HL-60 (cell line): Measurements from ENCODE around the gene P3H2.
A peak's percentile ranks its signal among the peaks of the same experiment; 100 is the strongest.

Experiments used
- DNase-seq, 2 experiments: peaks; one replicate each; pipeline ENCODE4 v3.0.0-alpha.2; 2010 to 2020; ENCODE audit warnings: low read depth in 1 of 2, low spot score in 1 of 2
- H3K27ac ChIP-seq: fragments of 250-450 bp; sonication (Bioruptor Pico); replicated peaks from 2 replicates; pipeline ENCODE4 v1.5.1; 2020; ENCODE audit warnings: mild to moderate bottlenecking, moderate library complexity
- H3K27me3 ChIP-seq: fragments of 250-450 bp; sonication (Bioruptor Pico); 2 replicates; pipeline ENCODE4 v1.5.1; 2021; ENCODE audit warnings: mild to moderate bottlenecking, moderate library complexity; ENCODE audit not compliant: insufficient read depth, poor library complexity, severe bottlenecking
- H3K4me3 ChIP-seq: replicated peaks from 2 replicates; pipeline ENCODE4 v1.5.1; 2011; ENCODE audit warnings: mild to moderate bottlenecking, control low read depth, low read length; ENCODE audit not compliant: insufficient read depth
- CTCF ChIP-seq: IDR thresholded peaks from one replicate; pipeline ENCODE4 v1.5.1; 2011; ENCODE audit warnings: low read length, control low read depth, inconsistent platforms; ENCODE audit not compliant: insufficient read depth
- GABPA ChIP-seq: IDR thresholded peaks from 2 replicates; pipeline ENCODE4 v1.6.1; 2012; ENCODE audit warnings: low read depth
- POLR2AphosphoS5 ChIP-seq: IDR thresholded peaks from 2 replicates; pipeline ENCODE4 v1.6.1; 2012; ENCODE audit warnings: low read depth
- REST ChIP-seq: IDR thresholded peaks from 2 replicates; pipeline ENCODE4 v1.6.1; 2012; ENCODE audit warnings: low read depth; ENCODE audit not compliant: insufficient replicate concordance
- SPI1 ChIP-seq: IDR thresholded peaks from 2 replicates; pipeline ENCODE4 v1.6.1; 2012; ENCODE audit warnings: low read depth, mild to moderate bottlenecking, borderline replicate concordance

P3H2 gene

GRCh38 chr3:189947948-189948723, 172.6 kb downstream of the P3H2 start:
- peak in 1 of 2 experiments; percentile 9 for DNase-seq
- Histone ChIP-seq H3K27me3 (no peaks in the 10 kb centered on the region), H3K4me3 (no peak overlapping the region), H3K27ac (no peak overlapping the region)
- TF ChIP-seq GABPA (no peak), CTCF (no peak), POLR2AphosphoS5 (no peak)

GRCh38 chr3:189947068-189947467, 173.6 kb downstream of the P3H2 start:
- no peak overlapping the region for H3K27ac ChIP-seq
- DNase-seq: no peak
- TF ChIP-seq CTCF (no peak), SPI1 (no peak), REST (no peak), POLR2AphosphoS5 (no peak), GABPA (no peak)
- no peak overlapping the region for H3K4me3 ChIP-seq
- H3K27me3 ChIP-seq: no peaks in the 10 kb centered on the region

- no peak overlapping the region for H3K4me3 ChIP-seq
- H3K27me3 ChIP-seq: no peaks in the 10 kb centered on the region
- no peak overlapping the region for H3K27ac ChIP-seq
- TF ChIP-seq REST (peak; percentile 78), GABPA (no peak)
- DNase-seq: no peak
These were observed 174.6 kb downstream of the P3H2 start for GRCh38 chr3:189945935-189946709.

- H3K27me3 ChIP-seq: no peaks in the 10 kb centered on the region
- H3K27ac ChIP-seq: no peak overlapping the region
- TF ChIP-seq SPI1 (no peak), REST (no peak), CTCF (no peak), GABPA (no peak), POLR2AphosphoS5 (no peak)
- no peak for DNase-seq
- no peak overlapping the region for H3K4me3 ChIP-seq
These were observed 176.2 kb downstream of the P3H2 start for GRCh38 chr3:189944285-189945145.
